K562 (cell line): Measurements from ENCODE around the gene SLFNL1.

ENCODE experiments used
- ATF7 ChIP-seq: fragments of 450-650 bp; IDR thresholded peaks from 2 replicates; pipeline ENCODE4 v1.7.1; 2014; ENCODE audit warnings: mild to moderate bottlenecking, moderate library complexity
- BRCA1 ChIP-seq, 2 experiments: fragments of 450-650 bp in 1 of 2; sonication (generic) in 1 of 2; formaldehyde crosslinking in 1 of 2; IDR thresholded peaks; 2 replicates each; pipeline versions ENCODE4 v1.5.0 to v1.6.1; 2017 to 2020; ENCODE audit warnings: mild to moderate bottlenecking in 1 of 2, missing genetic modification reagents in 1 of 2
- CTCF ChIP-seq, 3 experiments: IDR thresholded peaks in 2 of 3; conservative IDR thresholded peaks in 1 of 3; 2 replicates each; pipeline ENCODE4 v1.5.1; 2011 to 2012; ENCODE audit warnings: low read length in 3 of 3, mild to moderate bottlenecking in 3 of 3, control low read depth in 2 of 3, improper control_type of control experiment in 1 of 3, inconsistent platforms in 1 of 3, low read depth in 1 of 3, mixed read lengths in 1 of 3, moderate library complexity in 1 of 3; ENCODE audit not compliant: insufficient read depth in 2 of 3
- GTF2A2 ChIP-seq: IDR thresholded peaks from 2 replicates; pipeline ENCODE4 v1.6.1; 2016; ENCODE audit warnings: mild to moderate bottlenecking, missing genetic modification characterization, missing compliant biosample characterization
- TAF1 ChIP-seq: IDR thresholded peaks from 2 replicates; pipeline ENCODE4 v1.6.1; 2011; ENCODE audit warnings: mild to moderate bottlenecking, low read length, moderate library complexity; ENCODE audit not compliant: insufficient read depth, control insufficient read depth, severe bottlenecking; ENCODE audit errors: extremely low read depth
- TBP ChIP-seq: optimal IDR thresholded peaks from 2 replicates; pipeline ENCODE3; 2011; ENCODE audit warnings: low read depth, low read length, improper control_type of control experiment
- ZNF224 ChIP-seq: sonication (generic); formaldehyde crosslinking; IDR thresholded peaks from 2 replicates; pipeline ENCODE4 v1.8.0; 2022; ENCODE audit warnings: mild to moderate bottlenecking, missing genetic modification reagents

- TF ChIP-seq TBP (no peak), TAF1 (no peak), GTF2A2 (no peak), ATF7 (no peak), BRCA1 (IDR thresholded peaks at IDR 0.05) (no peak), BRCA1 (CRISPR knock-in tag; IDR thresholded peaks at IDR 0.05) (no peak), CTCF (IDR thresholded peaks at IDR 0.05 in 2 of 3, conservative IDR thresholded peaks at IDR 0.05 in 1 of 3; ENCODE audit: insufficient read depth in 2 of 3, low read depth in 1 of 3, low read length in 3 of 3) (peak; percentile 44 to 49 (median 49)), ZNF224 (CRISPR knock-in tag) (no peak)
Measured at GRCh38 chr1:41023279-41023990, 1.9 kb upstream of the SLFNL1 start.
